Common myeloid progenitor, CD34-positive (primary cell): ENCODE measurements around the gene CD38.

Experiments used
- CTCF ChIA-PET: fragments of 350-600 bp; sonication (Branson Sonifier 250); formaldehyde crosslinking; loops from one replicate; lab custom pipeline; 2021; ENCODE audit warnings: antibody characterized with exemption; lab: Charles Lee
- POLR2A ChIA-PET: fragments of 350-600 bp; sonication (Branson Sonifier 250); formaldehyde crosslinking; loops from one replicate; lab custom pipeline; 2021; ENCODE audit warnings: antibody characterized with exemption; lab: Charles Lee
- DNase-seq, 3 donors: peaks; one replicate each; pipeline versions ENCODE4 v3.0.0 to v3.0.0-alpha.2; 2013
- H3K27ac ChIP-seq, 2 experiments: 1 replicate in 1 of 2; 2 replicates in 1 of 2; pipeline ENCODE4 v1.7.0; 2013; ENCODE audit warnings: inconsistent platforms in 2 of 2, low read length in 2 of 2, mild to moderate bottlenecking in 2 of 2, low read depth in 1 of 2, moderate library complexity in 1 of 2; ENCODE audit not compliant: severe bottlenecking in 2 of 2, insufficient read depth in 1 of 2, poor library complexity in 1 of 2
- H3K27me3 ChIP-seq, 5 experiments: replicated peaks in 2 of 5; 1 replicate in 3 of 5; 2 replicates in 2 of 5; pipeline versions ENCODE4 v1.6.1 to v1.7.0; 2013; ENCODE audit warnings: low read length in 4 of 5, mild to moderate bottlenecking in 2 of 5, moderate library complexity in 2 of 5, inconsistent platforms in 1 of 5; ENCODE audit not compliant: insufficient read depth in 5 of 5, control insufficient read depth in 4 of 5
- H3K36me3 ChIP-seq, 4 experiments: 1 replicate in 2 of 4; 2 replicates in 2 of 4; pipeline versions ENCODE4 v1.6.1 to v1.7.0; 2013; ENCODE audit warnings: low read length in 3 of 4, control low read depth in 1 of 4, mild to moderate bottlenecking in 1 of 4; ENCODE audit not compliant: control insufficient read depth in 4 of 4, insufficient read depth in 4 of 4
- H3K4me1 ChIP-seq, 4 experiments: 1 replicate in 3 of 4; 2 replicates in 1 of 4; pipeline versions ENCODE4 v1.6.1 to v1.7.1; 2013; ENCODE audit warnings: low read length in 3 of 4, mild to moderate bottlenecking in 3 of 4, control low read depth in 1 of 4, inconsistent platforms in 1 of 4, moderate library complexity in 1 of 4; ENCODE audit not compliant: control insufficient read depth in 4 of 4, insufficient read depth in 4 of 4; ENCODE audit errors: control extremely low read depth in 1 of 4
- H3K4me3 ChIP-seq, 7 experiments: 1 replicate in 4 of 7; 2 replicates in 3 of 7; pipeline versions ENCODE4 v1.5.1 to v1.7.0; 2013; ENCODE audit warnings: mild to moderate bottlenecking in 7 of 7, low read length in 6 of 7, moderate library complexity in 6 of 7, inconsistent platforms in 2 of 7, low read depth in 2 of 7, control low read depth in 1 of 7; ENCODE audit not compliant: insufficient read depth in 4 of 7, control insufficient read depth in 1 of 7; ENCODE audit errors: extremely low read depth in 1 of 7
- H3K9me3 ChIP-seq, 5 experiments: 1 replicate in 4 of 5; 2 replicates in 1 of 5; pipeline versions ENCODE4 v1.6.1 to v1.7.1; 2013; ENCODE audit warnings: low read length in 4 of 5, mild to moderate bottlenecking in 2 of 5, inconsistent platforms in 1 of 5, low read depth in 1 of 5, moderate library complexity in 1 of 5; ENCODE audit not compliant: control insufficient read depth in 4 of 5, insufficient read depth in 2 of 5; ENCODE audit errors: control extremely low read depth in 1 of 5
- WGBS: methylation state at CpG from one replicate; pipeline ENCODE4 v1.1.5; 2013; ENCODE audit not compliant: insufficient coverage; 5-methylcytosine and 5-hydroxymethylcytosine counted together

The CD38 gene

GRCh38 chr4:15902746-15903145, 124.6 kb downstream of the CD38 start:
- no CpG with 5 or more reads among the region's 2 CpGs for WGBS
- H3K36me3 ChIP-seq, result no peaks in the 10 kb centered on the region
- ChIA-PET CTCF (interaction anchor here (0.7 kb wide), 1 partner anchor 20 kb away, joined by 3 read pairs; no protein-coding TSS in a partner anchor), POLR2A (no interaction called here)
- H3K4me1 ChIP-seq, result peaks cover 0 to 7% (median 4%) of the 10 kb centered on the region in 4 experiments
- no peak overlapping the region for H3K27ac ChIP-seq
- DNase-seq, result peak in 2 of 3 donors; percentile 13 to 18
- H3K27me3 ChIP-seq, result peaks cover 0 to 3% (median 0%) of the 10 kb centered on the region in 5 experiments
- peaks cover 0 to 2% (median 0%) of the 10 kb centered on the region in 5 experiments for H3K9me3 ChIP-seq
- no peak overlapping the region for H3K4me3 ChIP-seq
